ENCODE measurements around the gene KLRC1.
A peak's percentile ranks its signal among the peaks of the same experiment; 100 is the strongest.

Gene KLRC1

DNA sequence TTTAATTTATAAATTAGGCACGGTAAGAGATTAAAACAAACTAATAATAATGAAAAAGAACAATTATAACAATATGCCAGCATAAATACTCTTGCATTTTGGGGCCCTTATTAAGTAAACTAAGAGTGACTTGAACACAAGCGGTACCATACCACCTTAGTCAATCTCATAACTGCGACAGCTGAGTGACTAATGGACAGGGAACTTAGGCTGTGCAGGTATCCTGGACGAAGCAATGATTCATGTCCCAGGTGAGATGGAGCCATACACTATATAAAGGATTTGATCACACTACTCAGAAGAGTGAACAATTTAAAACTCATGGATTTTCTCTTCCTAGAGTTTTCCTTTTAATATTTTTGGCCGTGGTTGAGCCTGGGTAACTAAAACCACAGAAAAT lies 47.9 kb downstream of the KLRC1 start:
- WGBS (ENCODE audit: extremely low coverage, insufficient coverage, insufficient read length): no CpG with 5 or more reads among the region's 5 CpGs
- Histone ChIP-seq H3K79me2 (ENCODE audit: control insufficient read depth, insufficient read depth, low read length, poor library complexity) (no peaks in the 10 kb centered on the region), H3K4ac (ENCODE audit: low read depth, low read length) (no peak overlapping the region)

DNA sequence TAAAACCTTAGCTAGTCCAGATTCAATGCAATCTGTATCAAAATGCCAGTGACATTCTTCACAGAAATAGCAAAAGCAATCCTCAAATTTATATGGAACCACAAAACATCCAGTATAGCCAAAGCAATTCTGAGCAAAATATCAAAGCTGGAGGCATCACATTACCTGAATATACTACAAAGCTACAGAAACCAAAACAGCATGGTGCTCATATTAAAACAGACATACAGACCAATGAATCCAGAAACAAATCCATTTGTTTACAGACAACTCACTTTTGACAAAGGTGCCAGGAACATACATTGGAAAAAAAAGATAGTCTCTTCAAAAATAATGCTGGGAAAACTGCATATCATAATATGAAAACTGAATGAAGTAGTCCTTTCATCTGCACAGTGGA lies 48.4 kb downstream of the KLRC1 start:
- Histone ChIP-seq H4K12ac (ENCODE audit: low read depth, low read length) (no peak overlapping the region), H3K4ac (ENCODE audit: low read depth, low read length) (no peak overlapping the region), H3K36me3 (ENCODE audit: control insufficient read depth in 1 of 2, insufficient read depth in 2 of 2, low read length in 2 of 2) (peaks cover 0 to 3% of the 10 kb centered on the region in 2 experiments), H3K4me3 (ENCODE audit: low read depth, low read length) (no peak overlapping the region), H3K14ac (ENCODE audit: low read length) (no peak overlapping the region), H4K91ac (ENCODE audit: low read depth, low read length) (no peak overlapping the region), H4K8ac (ENCODE audit: low read depth, low read length) (no peak overlapping the region), H2BK12ac (ENCODE audit: low read length) (no peak overlapping the region), H3K4me1 (ENCODE audit: control insufficient read depth in 1 of 2, insufficient read depth in 2 of 2, low read length in 2 of 2) (no peaks in the 10 kb centered on the region), H2BK5ac (ENCODE audit: low read depth, low read length, poor library complexity) (no peak overlapping the region), H3K18ac (ENCODE audit: low read length) (no peak overlapping the region), H3K79me1 (ENCODE audit: low read length) (no peaks in the 10 kb centered on the region), H3K27ac (ENCODE audit: low read depth, low read length) (no peak overlapping the region), H3K9me3 (ENCODE audit: insufficient read depth, low read depth, low read length) (no peaks in the 10 kb centered on the region), H3K79me2 (ENCODE audit: control insufficient read depth, insufficient read depth, low read length, poor library complexity) (no peaks in the 10 kb centered on the region), H3K9ac (ENCODE audit: low read length) (no peak overlapping the region), H2AK5ac (ENCODE audit: low read length) (no peak overlapping the region), H2BK120ac (ENCODE audit: insufficient read depth, low read length, poor library complexity) (no peak overlapping the region), H3K27me3 (ENCODE audit: insufficient read depth, low read length) (no peaks in the 10 kb centered on the region), H2AFZ (ENCODE audit: insufficient read depth, low read length, poor library complexity) (no peak overlapping the region), H3K4me2 (ENCODE audit: low read length) (no peak overlapping the region), H3K23ac (ENCODE audit: low read length) (no peak overlapping the region)
- DNase-seq: no peak

More for the DNA sequence above, 47.9 kb downstream of the KLRC1 start:
- H3K9ac ChIP-seq (ENCODE audit: low read length): no peak overlapping the region
- H3K4me2 ChIP-seq (ENCODE audit: low read length): no peak overlapping the region
- no peak overlapping the region for H3K18ac ChIP-seq (ENCODE audit: low read length)
- peaks cover 0 to 3% of the 10 kb centered on the region in 2 experiments for H3K36me3 ChIP-seq (ENCODE audit: control insufficient read depth in 1 of 2, insufficient read depth in 2 of 2, low read length in 2 of 2)
- H2BK12ac ChIP-seq (ENCODE audit: low read length): no peak overlapping the region
- H4K8ac ChIP-seq (ENCODE audit: low read depth, low read length): no peak overlapping the region
- no peak overlapping the region for H4K91ac ChIP-seq (ENCODE audit: low read depth, low read length)
- no peaks in the 10 kb centered on the region for H3K79me1 ChIP-seq (ENCODE audit: low read length)
- H3K14ac ChIP-seq (ENCODE audit: low read length): no peak overlapping the region
- no peak overlapping the region for H3K4me3 ChIP-seq (ENCODE audit: low read depth, low read length)
- H2AK5ac ChIP-seq (ENCODE audit: low read length): no peak overlapping the region
- H2AFZ ChIP-seq (ENCODE audit: insufficient read depth, low read length, poor library complexity): no peak overlapping the region
- H3K9me3 ChIP-seq (ENCODE audit: insufficient read depth, low read depth, low read length): no peaks in the 10 kb centered on the region
- no peak overlapping the region for H3K27ac ChIP-seq (ENCODE audit: low read depth, low read length)
- no peaks in the 10 kb centered on the region for H3K4me1 ChIP-seq (ENCODE audit: control insufficient read depth in 1 of 2, insufficient read depth in 2 of 2, low read length in 2 of 2)
- H3K27me3 ChIP-seq (ENCODE audit: insufficient read depth, low read length): no peaks in the 10 kb centered on the region
- DNase-seq: peak; percentile 54 to 75
- no peak overlapping the region for H2BK5ac ChIP-seq (ENCODE audit: low read depth, low read length, poor library complexity)
- H4K12ac ChIP-seq (ENCODE audit: low read depth, low read length): no peak overlapping the region
- no peak overlapping the region for H3K23ac ChIP-seq (ENCODE audit: low read length)
- H2BK120ac ChIP-seq (ENCODE audit: insufficient read depth, low read length, poor library complexity): no peak overlapping the region

DNA sequence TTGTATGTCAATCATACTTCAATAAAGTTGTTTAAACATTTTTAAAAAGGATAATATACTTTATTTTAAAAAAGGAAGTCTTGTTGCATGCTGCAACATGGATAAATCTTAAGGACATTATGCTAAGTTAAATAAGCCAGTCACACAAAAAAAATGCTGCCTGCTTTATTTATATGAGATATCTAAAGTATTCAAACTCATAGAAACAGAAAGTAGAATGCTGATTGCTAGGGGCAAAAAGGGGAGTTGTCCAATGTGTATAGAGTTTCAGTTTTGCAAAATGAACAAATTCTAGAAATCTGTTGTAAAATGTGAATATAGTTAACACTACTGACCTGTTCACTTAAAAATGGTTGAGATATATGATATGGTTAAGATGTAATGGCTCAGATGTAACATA lies 52.3 kb downstream of the KLRC1 start:
- Histone ChIP-seq H4K91ac (ENCODE audit: low read depth, low read length) (no peak overlapping the region), H2BK120ac (ENCODE audit: insufficient read depth, low read length, poor library complexity) (no peak overlapping the region), H2AFZ (ENCODE audit: insufficient read depth, low read length, poor library complexity) (no peak overlapping the region), H3K27me3 (ENCODE audit: insufficient read depth, low read length) (no peaks in the 10 kb centered on the region), H3K9me3 (ENCODE audit: insufficient read depth, low read depth, low read length) (no peaks in the 10 kb centered on the region), H3K36me3 (ENCODE audit: control insufficient read depth in 1 of 2, insufficient read depth in 2 of 2, low read length in 2 of 2) (no peaks in the 10 kb centered on the region), H3K18ac (ENCODE audit: low read length) (no peak overlapping the region), H3K23ac (ENCODE audit: low read length) (no peak overlapping the region), H3K4me1 (ENCODE audit: control insufficient read depth in 1 of 2, insufficient read depth in 2 of 2, low read length in 2 of 2) (peaks cover 0 to 3% of the 10 kb centered on the region in 2 experiments), H3K4me2 (ENCODE audit: low read length) (no peak overlapping the region), H3K4ac (ENCODE audit: low read depth, low read length) (no peak overlapping the region), H2BK12ac (ENCODE audit: low read length) (no peak overlapping the region), H3K79me1 (ENCODE audit: low read length) (peaks cover 3% of the 10 kb centered on the region), H3K9ac (ENCODE audit: low read length) (no peak overlapping the region), H2AK5ac (ENCODE audit: low read length) (no peak overlapping the region), H3K4me3 (ENCODE audit: low read depth, low read length) (no peak overlapping the region), H3K14ac (ENCODE audit: low read length) (no peak overlapping the region), H3K79me2 (ENCODE audit: control insufficient read depth, insufficient read depth, low read length, poor library complexity) (no peaks in the 10 kb centered on the region), H4K12ac (ENCODE audit: low read depth, low read length) (no peak overlapping the region), H3K27ac (ENCODE audit: low read depth, low read length) (no peak overlapping the region), H2BK5ac (ENCODE audit: low read depth, low read length, poor library complexity) (no peak overlapping the region), H4K8ac (ENCODE audit: low read depth, low read length) (no peak overlapping the region)
- no peak for DNase-seq

DNA sequence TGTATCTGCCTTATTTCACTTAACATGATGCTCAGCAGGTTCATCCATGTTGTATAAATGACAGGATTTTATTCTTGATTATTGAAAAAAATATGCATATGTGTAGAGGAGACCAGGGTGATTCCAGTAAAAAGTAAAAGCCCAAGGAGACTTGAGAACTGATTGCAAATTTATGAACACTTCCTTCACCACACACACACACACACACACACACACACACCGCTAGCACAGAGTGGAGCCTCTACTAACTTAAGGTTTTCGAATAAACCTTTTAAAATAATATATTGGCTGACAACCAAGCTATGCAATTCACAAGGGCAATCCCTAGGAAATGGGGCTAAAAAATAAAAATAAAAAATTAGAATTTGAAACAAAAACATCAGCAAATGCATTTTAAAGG lies 55.0 kb downstream of the KLRC1 start:
- Histone ChIP-seq H2BK12ac (ENCODE audit: low read length) (no peak overlapping the region), H3K4ac (ENCODE audit: low read depth, low read length) (no peak overlapping the region), H2BK5ac (ENCODE audit: low read depth, low read length, poor library complexity) (no peak overlapping the region), H4K91ac (ENCODE audit: low read depth, low read length) (no peak overlapping the region), H3K4me2 (ENCODE audit: low read length) (no peak overlapping the region), H3K18ac (ENCODE audit: low read length) (no peak overlapping the region), H3K36me3 (ENCODE audit: control insufficient read depth in 1 of 2, insufficient read depth in 2 of 2, low read length in 2 of 2) (no peaks in the 10 kb centered on the region), H3K9ac (ENCODE audit: low read length) (no peak overlapping the region), H4K8ac (ENCODE audit: low read depth, low read length) (no peak overlapping the region), H3K9me3 (ENCODE audit: insufficient read depth, low read depth, low read length) (no peaks in the 10 kb centered on the region), H3K14ac (ENCODE audit: low read length) (no peak overlapping the region), H3K23ac (ENCODE audit: low read length) (no peak overlapping the region), H3K79me1 (ENCODE audit: low read length) (peaks cover 8% of the 10 kb centered on the region), H3K4me1 (ENCODE audit: control insufficient read depth in 1 of 2, insufficient read depth in 2 of 2, low read length in 2 of 2) (peaks cover 3% of the 10 kb centered on the region in 2 experiments), H2AFZ (ENCODE audit: insufficient read depth, low read length, poor library complexity) (no peak overlapping the region), H3K79me2 (ENCODE audit: control insufficient read depth, insufficient read depth, low read length, poor library complexity) (no peaks in the 10 kb centered on the region), H3K4me3 (ENCODE audit: low read depth, low read length) (no peak overlapping the region), H3K27me3 (ENCODE audit: insufficient read depth, low read length) (no peaks in the 10 kb centered on the region), H3K27ac (ENCODE audit: low read depth, low read length) (no peak overlapping the region), H4K12ac (ENCODE audit: low read depth, low read length) (no peak overlapping the region), H2BK120ac (ENCODE audit: insufficient read depth, low read length, poor library complexity) (no peak overlapping the region), H2AK5ac (ENCODE audit: low read length) (no peak overlapping the region)
- no CpG with 5 or more reads among the region's 2 CpGs for WGBS (ENCODE audit: extremely low coverage, insufficient coverage, insufficient read length)
- DNase-seq: no peak

Data from trophoblast cell (in vitro differentiated cells and primary cell).